Vagina (tissue), 2 donors: Measurements from ENCODE around the gene ALKBH3. TPM values are rescaled to one million over a fixed set of nuclear protein-coding genes. Genes with fewer than 3 reads are reported as not detected.

Experiments used
- DNase-seq, 2 donors: peaks; one replicate each; pipeline ENCODE4 v3.0.0-alpha.2; 2017; ENCODE audit errors: extremely low spot score in 2 of 2
- H3K27ac ChIP-seq: fragments of 200-600 bp; sonication (generic); one replicate; pipeline ENCODE4 v1.5.1; 2019
- H3K27me3 ChIP-seq: fragments of 200-600 bp; sonication (generic); one replicate; pipeline ENCODE4 v1.5.1; 2019
- H3K36me3 ChIP-seq, 2 donors: fragments of 200-600 bp; sonication (generic); one replicate each; pipeline ENCODE4 v1.5.1; 2017 to 2019
- H3K4me1 ChIP-seq: fragments of 200-600 bp; sonication (generic); one replicate; pipeline ENCODE4 v1.5.1; 2019
- H3K4me3 ChIP-seq, 2 donors: fragments of 200-600 bp; sonication (generic); 1 replicate in 1 of 2; 2 replicates in 1 of 2; pipeline ENCODE4 v1.5.1; 2016 to 2019
- H3K9me3 ChIP-seq: fragments of 200-600 bp; sonication (generic); one replicate; pipeline ENCODE4 v1.5.1; 2019
- CTCF ChIP-seq, 3 experiments: fragments of 450-650 bp in 2 of 3; fragments of 200-600 bp in 1 of 3; sonication (generic) in 1 of 3; IDR thresholded peaks; one replicate each; pipeline ENCODE4 v1.5.1; 2017 to 2019; ENCODE audit warnings: antibody characterized with exemption in 3 of 3, mild to moderate bottlenecking in 2 of 3, moderate library complexity in 2 of 3
- POLR2A ChIP-seq, 2 donors: fragments of 450-650 bp; IDR thresholded peaks; one replicate each; pipeline ENCODE4 v1.6.1; 2017; ENCODE audit warnings: antibody characterized with exemption in 2 of 2, mild to moderate bottlenecking in 2 of 2, moderate library complexity in 2 of 2
- POLR2AphosphoS5 ChIP-seq, 2 donors: sonication (generic); formaldehyde crosslinking; IDR thresholded peaks; one replicate each; pipeline ENCODE4 v1.9.0; 2017; ENCODE audit warnings: antibody characterized with exemption in 2 of 2, mild to moderate bottlenecking in 2 of 2, low read depth in 1 of 2; ENCODE audit not compliant: insufficient read depth in 1 of 2
- intact Hi-C: fragments of 100-400 bp; cut with DNase I; formaldehyde crosslinking; loops from one replicate; pipeline ENCODE4 v1.15.1; 2023
- total RNA-seq: library from RNA; depleted of rRNA; stranded (reverse); fragments of >200 nt; gene quantifications from one replicate; pipeline ENCODE4 v1.2.3, GENCODE V29; 2016

Gene ALKBH3
- total RNA-seq, 1 donor from 2014 or later = 33.4 TPM

- intact Hi-C loops = no loop called here
- Histone ChIP-seq H3K27ac (peak overlapping the region; percentile 55), H3K36me3 (peaks cover 3 to 34% of the 10 kb centered on the region in 2 donors), H3K27me3 (no peaks in the 10 kb centered on the region), H3K9me3 (no peaks in the 10 kb centered on the region), H3K4me3 (no peak overlapping the region), H3K4me1 (peaks cover 7% of the 10 kb centered on the region)
- TF ChIP-seq CTCF (IDR thresholded peaks at IDR 0.05) = no peak
- no peak for DNase-seq
Measured at GRCh38 chr11:43905813-43906241, 25.2 kb downstream of the ALKBH3 start.

- intact Hi-C loops = no loop called here
- H3K4me3 ChIP-seq = no peak overlapping the region
- no peak overlapping the region for H3K27ac ChIP-seq
- peaks cover 7% of the 10 kb centered on the region for H3K4me1 ChIP-seq
- H3K27me3 ChIP-seq = no peaks in the 10 kb centered on the region
- peaks cover 0 to 23% of the 10 kb centered on the region in 2 donors for H3K36me3 ChIP-seq
- H3K9me3 ChIP-seq = no peaks in the 10 kb centered on the region
- DNase-seq = no peak
- TF ChIP-seq CTCF (IDR thresholded peaks at IDR 0.05) (no peak), POLR2AphosphoS5 (IDR thresholded peaks at IDR 0.05; ENCODE audit: insufficient read depth in 1 of 2, low read depth in 1 of 2) (no peak), POLR2A (IDR thresholded peaks at IDR 0.05) (no peak)
Measured at GRCh38 chr11:43907028-43907975, 26.7 kb downstream of the ALKBH3 start.

- H3K9me3 ChIP-seq = no peaks in the 10 kb centered on the region
- no peak overlapping the region for H3K27ac ChIP-seq
- TF ChIP-seq POLR2AphosphoS5 (IDR thresholded peaks at IDR 0.05; ENCODE audit: insufficient read depth in 1 of 2, low read depth in 1 of 2) (no peak), CTCF (IDR thresholded peaks at IDR 0.05) (no peak), POLR2A (IDR thresholded peaks at IDR 0.05) (no peak)
- peaks cover 7% of the 10 kb centered on the region for H3K4me1 ChIP-seq
- DNase-seq = no peak
- no peak overlapping the region for H3K4me3 ChIP-seq
- intact Hi-C loops = no loop called here
- H3K27me3 ChIP-seq = no peaks in the 10 kb centered on the region
- peaks cover 0 to 18% of the 10 kb centered on the region in 2 donors for H3K36me3 ChIP-seq
Measured at GRCh38 chr11:43908191-43908590, 27.6 kb downstream of the ALKBH3 start.

GRCh38 chr11:43908683-43909082 lies 28.1 kb downstream of the ALKBH3 start:
- Histone ChIP-seq H3K36me3 (peaks cover 0 to 13% of the 10 kb centered on the region in 2 donors), H3K4me3 (no peak overlapping the region), H3K27ac (no peak overlapping the region), H3K27me3 (no peaks in the 10 kb centered on the region), H3K4me1 (peaks cover 7% of the 10 kb centered on the region), H3K9me3 (no peaks in the 10 kb centered on the region)
- no peak for TF ChIP-seq POLR2A (IDR thresholded peaks at IDR 0.05)
- TF ChIP-seq POLR2AphosphoS5 (IDR thresholded peaks at IDR 0.05; ENCODE audit: insufficient read depth in 1 of 2, low read depth in 1 of 2) = no peak
- no peak for TF ChIP-seq CTCF (IDR thresholded peaks at IDR 0.05)
- no peak for DNase-seq
- intact Hi-C loops = no loop called here

GRCh38 chr11:43913829-43914380 lies 33.3 kb downstream of the ALKBH3 start:
- no peak for DNase-seq
- intact Hi-C loops = no loop called here
- Histone ChIP-seq H3K9me3 (no peaks in the 10 kb centered on the region), H3K4me3 (no peak overlapping the region), H3K27me3 (no peaks in the 10 kb centered on the region), H3K27ac (no peak overlapping the region), H3K4me1 (no peaks in the 10 kb centered on the region), H3K36me3 (peaks cover 0 to 18% of the 10 kb centered on the region in 2 donors)
- TF ChIP-seq CTCF (IDR thresholded peaks at IDR 0.05) (no peak), POLR2AphosphoS5 (IDR thresholded peaks at IDR 0.05; ENCODE audit: insufficient read depth in 1 of 2, low read depth in 1 of 2) (no peak), POLR2A (IDR thresholded peaks at IDR 0.05) (no peak)
